Keratinocyte (primary cell): ENCODE data around the gene LCTL. TPM values are rescaled to one million over a fixed set of nuclear protein-coding genes. Genes with fewer than 3 reads are reported as not detected.

Experiments
- DNase-seq: peaks from one replicate; pipeline ENCODE4 v3.0.0-alpha.2; 2011; ENCODE audit warnings: low read depth, missing footprints, low spot score
- FAIRE-seq: peaks from 2 replicates; lab custom pipeline; 2011; peaks lifted over from hg19 to GRCh38; lab: Jason Lieb, UNC
- H2AFZ ChIP-seq: 2 replicates; pipeline ENCODE4 v1.6.0; 2012; ENCODE audit warnings: low read length, control low read depth, inconsistent platforms; ENCODE audit not compliant: control insufficient read depth
- H3K27ac ChIP-seq: 2 replicates; pipeline ENCODE4 v1.5.1; 2011; ENCODE audit warnings: low read length; ENCODE audit not compliant: control insufficient read depth, insufficient read depth
- H3K27me3 ChIP-seq: 3 replicates; pipeline ENCODE4 v1.6.0; 2011; ENCODE audit warnings: low read length; ENCODE audit not compliant: control insufficient read depth, insufficient read depth; ENCODE audit errors: extremely low read depth
- H3K36me3 ChIP-seq, 2 experiments: 2 replicates in 1 of 2; 3 replicates in 1 of 2; pipeline ENCODE4 v1.5.1; 2011; ENCODE audit warnings: low read length in 2 of 2, mild to moderate bottlenecking in 1 of 2; ENCODE audit not compliant: control insufficient read depth in 2 of 2, insufficient read depth in 2 of 2; ENCODE audit errors: extremely low read depth in 1 of 2
- H3K4me1 ChIP-seq: 3 replicates; pipeline ENCODE4 v1.5.1; 2011; ENCODE audit warnings: low read length; ENCODE audit not compliant: control insufficient read depth, insufficient read depth; ENCODE audit errors: extremely low read depth
- H3K4me2 ChIP-seq: 3 replicates; pipeline ENCODE4 v1.6.0; 2011; ENCODE audit warnings: low read depth, low read length; ENCODE audit not compliant: control insufficient read depth, insufficient read depth; ENCODE audit errors: extremely low read depth
- H3K4me3 ChIP-seq, 3 experiments: fragments of 200-600 bp in 1 of 3; sonication (generic) in 1 of 3; 2 replicates in 2 of 3; 3 replicates in 1 of 3; pipeline ENCODE4 v1.5.1; 2011 to 2016; ENCODE audit warnings: low read length in 3 of 3, mild to moderate bottlenecking in 3 of 3, control low read depth in 2 of 3, inconsistent platforms in 1 of 3, low read depth in 1 of 3, mixed read lengths in 1 of 3, mixed run types in 1 of 3, moderate library complexity in 1 of 3; ENCODE audit not compliant: control insufficient read depth in 2 of 3, insufficient read depth in 2 of 3; ENCODE audit errors: extremely low read depth in 1 of 3
- H3K79me2 ChIP-seq: 2 replicates; pipeline ENCODE4 v1.6.0; 2012; ENCODE audit warnings: low read length; ENCODE audit not compliant: control insufficient read depth, insufficient read depth
- H3K9ac ChIP-seq: 3 replicates; pipeline ENCODE4 v1.6.0; 2011; ENCODE audit warnings: low read length; ENCODE audit not compliant: control insufficient read depth, insufficient read depth; ENCODE audit errors: extremely low read depth
- H3K9me1 ChIP-seq: 3 replicates; pipeline ENCODE4 v1.6.0; 2011; ENCODE audit warnings: low read length; ENCODE audit not compliant: control insufficient read depth, insufficient read depth; ENCODE audit errors: extremely low read depth
- H3K9me3 ChIP-seq: 2 replicates; pipeline ENCODE4 v1.5.1; 2012; ENCODE audit warnings: low read depth, low read length; ENCODE audit not compliant: control insufficient read depth
- H4K20me1 ChIP-seq: 3 replicates; pipeline ENCODE4 v1.6.0; 2011; ENCODE audit warnings: low read length; ENCODE audit not compliant: control insufficient read depth, insufficient read depth; ENCODE audit errors: extremely low read depth
- CTCF ChIP-seq, 3 experiments: IDR thresholded peaks in 1 of 3; conservative IDR thresholded peaks in 1 of 3; optimal IDR thresholded peaks in 1 of 3; 2 replicates in 2 of 3; 3 replicates in 1 of 3; pipeline versions ENCODE3 to v1.5.1; 2011; ENCODE audit warnings: low read length in 3 of 3, mild to moderate bottlenecking in 3 of 3, moderate library complexity in 2 of 3, control low read depth in 1 of 3, inconsistent platforms in 1 of 3; ENCODE audit not compliant: insufficient read depth in 2 of 3; ENCODE audit errors: extremely low read depth in 1 of 3
- EZH2 ChIP-seq: IDR thresholded peaks from one replicate; pipeline ENCODE4 v1.6.1; 2012; ENCODE audit warnings: inconsistent platforms, mild to moderate bottlenecking, low read length, moderate library complexity
- dilution Hi-C: fragments of 300-500 bp; cut with MboI; formaldehyde crosslinking; loops from one replicate; pipeline ENCODE4 v1.7.0; 2020; ENCODE audit warnings: low sequenced_read_pairs; ENCODE audit not compliant: extremely low pct_ligation_motif_present
- polyA plus RNA-seq, 5 experiments: library from polyadenylated mRNA; depleted of rRNA in 3 of 5; stranded (reverse) in 3 of 5; stranded (forward) in 1 of 5; unstranded in 1 of 5; fragments of >200 nt; gene quantifications; 1 replicate in 1 of 5; 2 replicates in 3 of 5; 3 replicates in 1 of 5; pipeline versions ENCODE4 v1.2.1 to v1.2.3, GENCODE V29; 2011 to 2012; ENCODE audit warnings: missing spikeins in 2 of 5, low read depth in 1 of 5, low replicate concordance in 1 of 5

Gene LCTL
- polyA plus RNA-seq, 1 donor (not counting 4 experiments of a cell fraction or from before 2014, with no cell fraction given): 0.38 TPM

GRCh38 chr15:66593219-66593780, 27.5 kb upstream of the LCTL start:
- H2AFZ ChIP-seq: no peak overlapping the region
- dilution Hi-C loops: no loop called here
- H3K4me3 ChIP-seq: no peak overlapping the region
- DNase-seq (no peak), FAIRE-seq (no peak)
- H3K27ac ChIP-seq: no peak overlapping the region
- H3K4me1 ChIP-seq: no peaks in the 10 kb centered on the region
- H3K36me3 ChIP-seq: no peaks in the 10 kb centered on the region
- TF ChIP-seq CTCF (optimal IDR thresholded peaks at IDR 0.05 in 1 of 3, IDR thresholded peaks at IDR 0.05 in 1 of 3, conservative IDR thresholded peaks at IDR 0.05 in 1 of 3; ENCODE audit: extremely low read depth in 1 of 3, insufficient read depth in 2 of 3, low read length in 3 of 3) (no peak), EZH2 (no peak)
- H3K27me3 ChIP-seq: no peaks in the 10 kb centered on the region
- no peak overlapping the region for H3K4me2 ChIP-seq
- H3K9me3 ChIP-seq: no peaks in the 10 kb centered on the region
- no peak overlapping the region for H3K9ac ChIP-seq
- no peaks in the 10 kb centered on the region for H3K9me1 ChIP-seq
- no peaks in the 10 kb centered on the region for H3K79me2 ChIP-seq
- H4K20me1 ChIP-seq: no peaks in the 10 kb centered on the region

GRCh38 chr15:66592505-66593218, 26.9 kb upstream of the LCTL start:
- Histone ChIP-seq H3K27me3 (peaks cover 5% of the 10 kb centered on the region), H3K4me2 (no peak overlapping the region), H3K27ac (no peak overlapping the region), H3K9me3 (no peaks in the 10 kb centered on the region), H3K4me1 (no peaks in the 10 kb centered on the region), H3K9me1 (no peaks in the 10 kb centered on the region), H3K4me3 (no peak overlapping the region), H3K79me2 (no peaks in the 10 kb centered on the region), H3K9ac (no peak overlapping the region), H3K36me3 (no peaks in the 10 kb centered on the region), H4K20me1 (no peaks in the 10 kb centered on the region), H2AFZ (no peak overlapping the region)
- DNase-seq: no peak
- TF ChIP-seq CTCF (optimal IDR thresholded peaks at IDR 0.05 in 1 of 3, IDR thresholded peaks at IDR 0.05 in 1 of 3, conservative IDR thresholded peaks at IDR 0.05 in 1 of 3; ENCODE audit: extremely low read depth in 1 of 3, insufficient read depth in 2 of 3, low read length in 3 of 3) (no peak), EZH2 (no peak)
- dilution Hi-C loops: no loop called here
- no peak for FAIRE-seq
